Heart left ventricle (tissue), 16 donors: ENCODE measurements around the gene ZDHHC14. TPM values are rescaled to one million over a fixed set of nuclear protein-coding genes. Genes with fewer than 3 reads are reported as not detected.

Source experiments
- ATAC-seq, 4 donors: fragments of 200-7000 bp; cut with Tn5 transposase; one replicate each; pipeline ENCODE4 v1.9.1; 2020 to 2022; ENCODE audit warnings: moderate library complexity in 4 of 4, mild to moderate bottlenecking in 3 of 4, moderate number of reproducible peaks in 1 of 4
- DNase-seq, 5 donors: peaks; one replicate each; pipeline ENCODE4 v3.0.0-alpha.2; 2020
- H3K27ac ChIP-seq, 12 donors: fragments of 200-600 bp; sonication (generic) in 4 of 12; one replicate each; pipeline versions ENCODE4 v1.5.0 to v1.8.0; 2016 to 2022; ENCODE audit warnings: mild to moderate bottlenecking in 2 of 12
- H3K27me3 ChIP-seq, 9 donors: fragments of 200-600 bp; sonication (generic) in 2 of 9; one replicate each; pipeline versions ENCODE4 v1.5.1 to v1.8.0; 2016 to 2022; ENCODE audit warnings: mild to moderate bottlenecking in 3 of 9
- H3K36me3 ChIP-seq, 9 donors: fragments of 200-600 bp; sonication (generic) in 2 of 9; one replicate each; pipeline versions ENCODE4 v1.5.0 to v1.8.0; 2018 to 2022; ENCODE audit warnings: mild to moderate bottlenecking in 2 of 9
- H3K4me1 ChIP-seq, 12 donors: fragments of 200-600 bp; sonication (generic) in 4 of 12; one replicate each; pipeline versions ENCODE4 v1.5.0 to v1.8.0; 2016 to 2022; ENCODE audit warnings: mild to moderate bottlenecking in 3 of 12
- H3K4me3 ChIP-seq, 12 donors: fragments of 200-600 bp; sonication (generic) in 4 of 12; one replicate each; pipeline versions ENCODE4 v1.5.0 to v1.8.0; 2017 to 2022; ENCODE audit warnings: mild to moderate bottlenecking in 9 of 12, moderate library complexity in 4 of 12
- H3K9me3 ChIP-seq, 12 donors: fragments of 200-600 bp; sonication (generic) in 4 of 12; one replicate each; pipeline versions ENCODE4 v1.5.0 to v1.8.0; 2016 to 2022; ENCODE audit warnings: mild to moderate bottlenecking in 1 of 12
- CTCF ChIP-seq, 12 donors: fragments of 200-600 bp; sonication (generic) in 4 of 12; IDR thresholded peaks; one replicate each; pipeline versions ENCODE4 v1.5.0 to v1.8.0; 2018 to 2022; ENCODE audit warnings: antibody characterized with exemption in 12 of 12, mild to moderate bottlenecking in 5 of 12
- POLR2A ChIP-seq, 2 donors: fragments of 450-650 bp; IDR thresholded peaks; one replicate each; pipeline ENCODE4 v1.6.1; 2017; ENCODE audit warnings: antibody characterized with exemption in 2 of 2, mild to moderate bottlenecking in 2 of 2, moderate library complexity in 2 of 2
- WGBS, 4 donors: extraction: QIAGEN DNeasy Blood & Tissue Kit in 2 of 4; methylation state at CpG; one replicate each; pipeline versions ENCODE4 v1.1.5 to v1.1.7; 2013 to 2018; 5-methylcytosine and 5-hydroxymethylcytosine counted together
- intact Hi-C, 10 donors: fragments of 100-400 bp; cut with DNase I; formaldehyde crosslinking; loops; one replicate each; pipeline versions ENCODE4 v1.11.1 to v1.14.2; 2022
- polyA plus RNA-seq, 2 donors: library from polyadenylated mRNA; stranded (reverse); fragments of 200-250 nt; gene quantifications; one replicate each; pipeline ENCODE4 v1.2.3, GENCODE V29; 2013
- total RNA-seq, 9 donors: library from RNA; depleted of rRNA in 2 of 9; stranded (reverse); fragments of >200 nt in 2 of 9; fragmentation: NEBNext Ultra II Directional in 3 of 9; extraction: Animal tissue kit (Norgen Biotek cat#: 25700) in 3 of 9; gene quantifications; one replicate each; pipeline versions ENCODE4 v1.1.0 to v1.2.4, GENCODE V29; 2016 to 2023
- donor health status: ischemic (EF 13 %, LVEDD 7.1; RV severe dilation, severe dysfunction).
- donor health status: healthy with polysubstance abuse.
- donor health status: DM: no; HTN: yes; CAD: no.
- donor health status: DM: no; HTN: no; CAD: no.
- donor health status: ischemic (EF 25% LVEDD 6.9; RV normal size, moderate dysfunction).
- donor health status: ischemic (EF 25% LVEDD 5.7; RV mildly dilated, moderate dysfunction).
- donor health status: healthy.
- donor health status: DM: yes; HTN: yes; CAD: no.
- donor health status: ischemic (EF 35%, LVEDD 5.7; RV mildly dilated, moderate dysfunction).
- donor health status: nonischemic (EF 11% LVEDD 7.7; RV severe dilation, severe dysfunction).
- donor health status: DM: yes; HTN: yes; CAD: no.
- donor health status: PGD.
- donor health status: ischemic (EF 29% LVEDD 5.4; RV normal size, mild dysfunction).
- donor health status: nonischemic (EF 23%, LVEDD 6.1; RV moderate dilation, normal function).

The ZDHHC14 gene
- total and polyA plus RNA-seq, 11 donors: 7.0 to 25.8 (median 15.4) TPM

GRCh38 chr6:157486572-157486971 lies 105.6 kb downstream of the ZDHHC14 start:
- ATAC-seq (peak in 1 of 4 donors; percentile 20), DNase-seq (no peak)
- peaks cover 0 to 11% (median 0%) of the 10 kb centered on the region in 12 donors for H3K4me1 ChIP-seq
- 53 to 76% (median 59%) methylated on average over 5 of the region's 5 CpGs for WGBS, 4 donors
- no peaks in the 10 kb centered on the region for H3K36me3 ChIP-seq
- H3K27me3 ChIP-seq: no peaks in the 10 kb centered on the region
- H3K4me3 ChIP-seq: no peak overlapping the region
- intact Hi-C loops: no loop called here
- no peaks in the 10 kb centered on the region for H3K9me3 ChIP-seq
- no peak overlapping the region for H3K27ac ChIP-seq
- TF ChIP-seq POLR2A (IDR thresholded peaks at IDR 0.05) (no peak), CTCF (IDR thresholded peaks at IDR 0.05) (no peak)

GRCh38 chr6:157487110-157487773 lies 106.3 kb downstream of the ZDHHC14 start:
- 91 to 94% (median 93%) methylated on average over 8 of the region's 8 CpGs for WGBS, 4 donors
- Histone ChIP-seq H3K4me1 (peaks cover 0 to 11% (median 0%) of the 10 kb centered on the region in 12 donors), H3K4me3 (no peak overlapping the region), H3K27ac (no peak overlapping the region), H3K36me3 (no peaks in the 10 kb centered on the region), H3K9me3 (no peaks in the 10 kb centered on the region), H3K27me3 (no peaks in the 10 kb centered on the region)
- no peak for TF ChIP-seq POLR2A (IDR thresholded peaks at IDR 0.05)
- TF ChIP-seq CTCF (IDR thresholded peaks at IDR 0.05): no peak
- intact Hi-C loops: no loop called here
- no peak for ATAC-seq
- DNase-seq: no peak

GRCh38 chr6:157488058-157488457 lies 107.1 kb downstream of the ZDHHC14 start:
- Histone ChIP-seq H3K9me3 (no peaks in the 10 kb centered on the region), H3K4me1 (peaks cover 0 to 11% (median 0%) of the 10 kb centered on the region in 12 donors), H3K36me3 (no peaks in the 10 kb centered on the region), H3K27ac (no peak overlapping the region), H3K4me3 (no peak overlapping the region), H3K27me3 (no peaks in the 10 kb centered on the region)
- no peak for TF ChIP-seq CTCF (IDR thresholded peaks at IDR 0.05)
- no peak for TF ChIP-seq POLR2A (IDR thresholded peaks at IDR 0.05)
- intact Hi-C loops: no loop called here
- ATAC-seq (no peak), DNase-seq (no peak)
- 71 to 97% (median 75%) methylated on average over 6 to 10 of the region's 10 CpGs for WGBS, 4 donors

GRCh38 chr6:157488716-157489118 lies 107.7 kb downstream of the ZDHHC14 start:
- TF ChIP-seq POLR2A (IDR thresholded peaks at IDR 0.05) (no peak), CTCF (IDR thresholded peaks at IDR 0.05) (no peak)
- no peak overlapping the region for H3K4me3 ChIP-seq
- WGBS, 4 donors: 70 to 76% (median 72%) methylated on average over 12 of the region's 12 CpGs

More at GRCh38 chr6:157488716-157489118, 107.7 kb downstream of the ZDHHC14 start:
- Histone ChIP-seq H3K4me1 (peaks cover 0 to 11% (median 0%) of the 10 kb centered on the region in 12 donors), H3K36me3 (no peaks in the 10 kb centered on the region), H3K9me3 (no peaks in the 10 kb centered on the region), H3K27me3 (no peaks in the 10 kb centered on the region), H3K27ac (no peak overlapping the region)
- no peak for DNase-seq
- intact Hi-C loops: no loop called here
- no peak for ATAC-seq
